Colon (tissue), 2 donors: ENCODE measurements around the gene CUTA.

Experiments used
- FAIRE-seq: peaks from 2 replicates; lab custom pipeline; 2012; peaks lifted over from hg19 to GRCh38; lab: Jason Lieb, UNC
- donor health status: control.
- donor health status: control.

The CUTA gene

GRCh38 chr6:33438978-33439594, 21.2 kb upstream of the CUTA start:
- no peak for FAIRE-seq

GRCh38 chr6:33437666-33438065, 19.8 kb upstream of the CUTA start:
- no peak for FAIRE-seq

- FAIRE-seq, result no peak
Observed at GRCh38 chr6:33434961-33435360, 17.1 kb upstream of the CUTA start.

GRCh38 chr6:33433544-33434191, 15.8 kb upstream of the CUTA start:
- no peak for FAIRE-seq

- no peak for FAIRE-seq
Observed at GRCh38 chr6:33433001-33433543, 15.2 kb upstream of the CUTA start.

GRCh38 chr6:33432546-33432945, 14.6 kb upstream of the CUTA start:
- no peak for FAIRE-seq

- FAIRE-seq, result no peak
Observed at GRCh38 chr6:33431880-33432541, 14.1 kb upstream of the CUTA start.

- no peak for FAIRE-seq
Observed at GRCh38 chr6:33430991-33431879, 13.3 kb upstream of the CUTA start.

GRCh38 chr6:33430334-33430733, 12.4 kb upstream of the CUTA start:
- FAIRE-seq, result no peak

- no peak for FAIRE-seq
Observed at GRCh38 chr6:33429750-33430052, 11.8 kb upstream of the CUTA start.

- FAIRE-seq, result no peak
Observed at GRCh38 chr6:33428966-33429749, 11.3 kb upstream of the CUTA start.

- FAIRE-seq, result no peak
Observed at GRCh38 chr6:33428224-33428965, 10.5 kb upstream of the CUTA start.

GRCh38 chr6:33427585-33428223, 9.8 kb upstream of the CUTA start:
- FAIRE-seq, result no peak

GRCh38 chr6:33426590-33427511, 8.9 kb upstream of the CUTA start:
- FAIRE-seq, result no peak

- no peak for FAIRE-seq
Observed at GRCh38 chr6:33425668-33426577, 8.0 kb upstream of the CUTA start.

GRCh38 chr6:33424855-33425667, 7.2 kb upstream of the CUTA start:
- no peak for FAIRE-seq

GRCh38 chr6:33423777-33424176, 5.9 kb upstream of the CUTA start:
- FAIRE-seq, result no peak

- no peak for FAIRE-seq
Observed at GRCh38 chr6:33421344-33421643, 3.4 kb upstream of the CUTA start.
